HepG2 (cell line): ENCODE measurements around the gene BIN1. TPM values are rescaled to one million over a fixed set of nuclear protein-coding genes. Genes with fewer than 3 reads are reported as not detected.

Experiments
- CHCHD3 ChIP-seq: sonication (generic); formaldehyde crosslinking; IDR thresholded peaks from 2 replicates; pipeline ENCODE4 v1.8.0; 2022; ENCODE audit warnings: mild to moderate bottlenecking, missing genetic modification reagents, moderate library complexity
- KDM5B ChIP-seq: sonication (generic); formaldehyde crosslinking; IDR thresholded peaks from 2 replicates; pipeline ENCODE4 v1.4.0; 2020; ENCODE audit warnings: missing genetic modification reagents, mild to moderate bottlenecking, borderline replicate concordance
- SALL1 ChIP-seq: sonication (generic); formaldehyde crosslinking; IDR thresholded peaks from 2 replicates; pipeline ENCODE4 v1.8.0; 2022; ENCODE audit warnings: mild to moderate bottlenecking, missing genetic modification reagents
- ZNF225 ChIP-seq: sonication (generic); formaldehyde crosslinking; IDR thresholded peaks from 2 replicates; pipeline ENCODE4 v1.4.0; 2020; ENCODE audit warnings: mild to moderate bottlenecking, missing genetic modification reagents
- ZSCAN25 ChIP-seq: sonication (generic); formaldehyde crosslinking; IDR thresholded peaks from 2 replicates; pipeline ENCODE4 v1.8.0; 2022; ENCODE audit warnings: mild to moderate bottlenecking, missing genetic modification reagents
- polyA plus RNA-seq, 8 experiments: library from polyadenylated mRNA; depleted of rRNA in 3 of 8; stranded (reverse) in 7 of 8; unstranded in 1 of 8; fragments of >200 nt; fragmentation: Illumina TruSeq in 4 of 8; extraction: Trizol in 4 of 8; gene quantifications; 2 replicates each; pipeline versions ENCODE4 v1.2.1 to v1.2.3, GENCODE V29; 2011 to 2016; ENCODE audit warnings: low read depth in 4 of 8, missing spikeins in 1 of 8, mixed read lengths in 1 of 8; ENCODE audit not compliant: insufficient read depth in 1 of 8
- total RNA-seq, 5 experiments: library from RNA; depleted of rRNA; stranded (reverse); fragments of >200 nt; fragmentation: Illumina TruSeq; extraction: Trizol; gene quantifications; 2 replicates each; pipeline ENCODE4 v1.2.3, GENCODE V29; 2016; ENCODE audit warnings: low read depth in 1 of 5
- TF ChIP-seq, protein P1 (sequence below): sonication (generic); formaldehyde crosslinking; IDR thresholded peaks from one replicate; pipeline ENCODE4 v1.5.1; 2020; ENCODE audit warnings: mild to moderate bottlenecking, missing genetic modification reagents; ENCODE audit errors: not compliant biosample characterization
- TF ChIP-seq, protein P2 (sequence below): sonication (generic); formaldehyde crosslinking; IDR thresholded peaks from 2 replicates; pipeline ENCODE4 v1.5.0; 2020; ENCODE audit warnings: mild to moderate bottlenecking, missing genetic modification reagents
- TF ChIP-seq, protein P3 (sequence below), 2 experiments: sonication (generic) in 1 of 2; formaldehyde crosslinking in 1 of 2; IDR thresholded peaks; 2 replicates each; pipeline versions ENCODE4 v1.4.0 to v1.6.1; 2018 to 2020; ENCODE audit warnings: missing genetic modification reagents in 2 of 2, borderline replicate concordance in 1 of 2, low read depth in 1 of 2, mild to moderate bottlenecking in 1 of 2, missing biosample characterization in 1 of 2
- TF ChIP-seq, protein P4 (sequence below): sonication (generic); formaldehyde crosslinking; conservative IDR thresholded peaks from 2 replicates; pipeline ENCODE4 v1.4.0; 2020; ENCODE audit warnings: missing genetic modification reagents
- TF ChIP-seq, protein P5 (sequence below): sonication (generic); formaldehyde crosslinking; conservative IDR thresholded peaks from 2 replicates; pipeline ENCODE4 v1.4.0; 2020; ENCODE audit warnings: mild to moderate bottlenecking, missing genetic modification reagents, moderate library complexity

Gene BIN1
- total and polyA plus RNA-seq, 2 of the 13 experiments (the other 11 are each of a cell fraction or from before 2014, with no cell fraction given) = 0.93 to 1.2 TPM

DNA sequence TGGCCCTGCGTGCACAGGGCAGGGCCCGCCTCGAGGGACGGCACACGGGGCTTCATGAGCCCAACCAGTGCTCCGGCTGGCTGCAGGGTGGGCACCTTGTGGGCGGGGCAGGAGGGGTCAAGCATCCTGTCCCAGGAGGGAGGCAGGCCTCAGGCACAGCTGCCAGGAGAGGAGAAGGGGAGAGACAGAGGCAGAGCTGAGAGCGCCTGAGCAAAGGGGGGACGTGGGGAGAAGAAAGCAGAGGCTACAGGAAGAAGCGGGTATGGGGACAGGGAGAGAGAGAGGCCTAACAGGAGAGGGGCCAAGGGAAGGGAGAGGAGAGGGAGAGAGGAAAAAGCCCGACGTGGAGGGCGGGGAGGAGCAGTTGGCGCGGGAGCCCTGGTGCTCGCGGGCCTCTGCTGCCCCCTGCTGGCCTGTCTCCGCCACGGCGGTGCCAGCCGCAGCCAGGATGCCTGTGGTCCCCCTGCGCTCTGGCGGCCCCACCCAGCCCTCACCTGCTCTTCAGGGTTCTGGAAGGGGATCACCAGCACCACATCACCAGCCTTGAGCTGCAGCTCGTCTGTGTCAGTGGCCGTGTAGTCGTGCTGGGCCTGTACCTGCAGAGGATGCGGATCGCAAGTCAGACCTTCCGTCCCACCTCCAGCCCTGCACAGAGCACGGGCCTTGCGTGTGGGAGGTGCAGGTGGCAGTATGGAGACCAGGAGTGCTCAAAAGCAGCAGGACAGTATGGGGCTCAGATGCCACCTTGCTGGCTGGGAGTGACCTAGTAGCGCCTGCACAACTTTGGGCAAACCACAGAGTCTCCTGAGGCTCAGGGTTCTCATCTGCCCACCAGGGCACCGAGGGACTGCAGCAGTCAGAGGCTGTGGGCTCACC lies 56.8 kb downstream of the BIN1 start (continued):
- TF ChIP-seq, protein P1, sequence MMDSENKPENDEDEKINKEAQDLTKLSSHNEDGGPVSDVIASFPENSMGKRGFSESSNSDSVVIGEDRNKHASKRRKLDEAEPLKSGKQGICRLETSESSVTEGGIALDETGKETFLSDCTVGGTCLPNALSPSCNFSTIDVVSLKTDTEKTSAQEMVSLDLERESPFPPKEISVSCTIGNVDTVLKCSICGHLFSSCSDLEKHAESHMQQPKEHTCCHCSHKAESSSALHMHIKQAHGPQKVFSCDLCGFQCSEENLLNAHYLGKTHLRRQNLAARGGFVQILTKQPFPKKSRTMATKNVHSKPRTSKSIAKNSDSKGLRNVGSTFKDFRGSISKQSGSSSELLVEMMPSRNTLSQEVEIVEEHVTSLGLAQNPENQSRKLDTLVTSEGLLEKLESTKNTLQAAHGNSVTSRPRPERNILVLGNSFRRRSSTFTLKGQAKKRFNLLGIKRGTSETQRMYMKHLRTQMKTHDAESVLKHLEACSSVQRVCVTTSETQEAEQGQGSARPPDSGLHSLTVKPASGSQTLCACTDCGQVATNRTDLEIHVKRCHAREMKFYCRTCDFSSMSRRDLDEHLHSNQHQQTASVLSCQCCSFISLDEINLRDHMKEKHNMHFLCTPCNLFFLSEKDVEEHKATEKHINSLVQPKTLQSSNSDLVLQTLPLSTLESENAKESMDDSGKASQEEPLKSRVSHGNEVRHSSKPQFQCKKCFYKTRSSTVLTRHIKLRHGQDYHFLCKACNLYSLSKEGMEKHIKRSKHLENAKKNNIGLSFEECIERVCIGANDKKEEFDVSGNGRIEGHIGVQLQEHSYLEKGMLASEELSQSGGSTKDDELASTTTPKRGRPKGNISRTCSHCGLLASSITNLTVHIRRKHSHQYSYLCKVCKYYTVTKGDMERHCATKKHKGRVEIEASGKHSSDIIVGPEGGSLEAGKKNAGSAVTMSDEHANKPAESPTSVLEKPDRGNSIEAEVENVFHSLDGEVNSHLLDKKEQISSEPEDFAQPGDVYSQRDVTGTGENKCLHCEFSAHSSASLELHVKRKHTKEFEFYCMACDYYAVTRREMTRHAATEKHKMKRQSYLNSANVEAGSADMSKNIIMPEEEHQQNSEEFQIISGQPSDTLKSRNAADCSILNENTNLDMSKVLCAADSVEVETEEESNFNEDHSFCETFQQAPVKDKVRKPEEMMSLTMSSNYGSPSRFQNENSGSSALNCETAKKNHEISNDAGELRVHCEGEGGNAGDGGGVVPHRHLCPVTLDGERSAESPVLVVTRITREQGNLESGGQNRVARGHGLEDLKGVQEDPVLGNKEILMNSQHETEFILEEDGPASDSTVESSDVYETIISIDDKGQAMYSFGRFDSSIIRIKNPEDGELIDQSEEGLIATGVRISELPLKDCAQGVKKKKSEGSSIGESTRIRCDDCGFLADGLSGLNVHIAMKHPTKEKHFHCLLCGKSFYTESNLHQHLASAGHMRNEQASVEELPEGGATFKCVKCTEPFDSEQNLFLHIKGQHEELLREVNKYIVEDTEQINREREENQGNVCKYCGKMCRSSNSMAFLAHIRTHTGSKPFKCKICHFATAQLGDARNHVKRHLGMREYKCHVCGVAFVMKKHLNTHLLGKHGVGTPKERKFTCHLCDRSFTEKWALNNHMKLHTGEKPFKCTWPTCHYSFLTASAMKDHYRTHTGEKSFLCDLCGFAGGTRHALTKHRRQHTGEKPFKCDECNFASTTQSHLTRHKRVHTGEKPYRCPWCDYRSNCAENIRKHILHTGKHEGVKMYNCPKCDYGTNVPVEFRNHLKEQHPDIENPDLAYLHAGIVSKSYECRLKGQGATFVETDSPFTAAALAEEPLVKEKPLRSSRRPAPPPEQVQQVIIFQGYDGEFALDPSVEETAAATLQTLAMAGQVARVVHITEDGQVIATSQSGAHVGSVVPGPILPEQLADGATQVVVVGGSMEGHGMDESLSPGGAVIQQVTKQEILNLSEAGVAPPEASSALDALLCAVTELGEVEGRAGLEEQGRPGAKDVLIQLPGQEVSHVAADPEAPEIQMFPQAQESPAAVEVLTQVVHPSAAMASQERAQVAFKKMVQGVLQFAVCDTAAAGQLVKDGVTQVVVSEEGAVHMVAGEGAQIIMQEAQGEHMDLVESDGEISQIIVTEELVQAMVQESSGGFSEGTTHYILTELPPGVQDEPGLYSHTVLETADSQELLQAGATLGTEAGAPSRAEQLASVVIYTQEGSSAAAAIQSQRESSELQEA (CRISPR knock-in tag) = peak; percentile 66
- TF ChIP-seq CHCHD3 (CRISPR knock-in tag) (peak; percentile 51; the same call in 1 of the 2 replicates), SALL1 (CRISPR knock-in tag) (peak; percentile 70; the same call in 1 of the 2 replicates), KDM5B (0 out of 2 replicates have a peak, but pooled peaks have one; percentile 30), ZNF225 (no peak), ZSCAN25 (CRISPR knock-in tag) (peak; percentile 92)
- TF ChIP-seq, protein P2, sequence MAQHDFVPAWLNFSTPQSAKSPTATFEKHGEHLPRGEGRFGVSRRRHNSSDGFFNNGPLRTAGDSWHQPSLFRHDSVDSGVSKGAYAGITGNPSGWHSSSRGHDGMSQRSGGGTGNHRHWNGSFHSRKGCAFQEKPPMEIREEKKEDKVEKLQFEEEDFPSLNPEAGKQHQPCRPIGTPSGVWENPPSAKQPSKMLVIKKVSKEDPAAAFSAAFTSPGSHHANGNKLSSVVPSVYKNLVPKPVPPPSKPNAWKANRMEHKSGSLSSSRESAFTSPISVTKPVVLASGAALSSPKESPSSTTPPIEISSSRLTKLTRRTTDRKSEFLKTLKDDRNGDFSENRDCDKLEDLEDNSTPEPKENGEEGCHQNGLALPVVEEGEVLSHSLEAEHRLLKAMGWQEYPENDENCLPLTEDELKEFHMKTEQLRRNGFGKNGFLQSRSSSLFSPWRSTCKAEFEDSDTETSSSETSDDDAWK (CRISPR knock-in tag) = no peak
- TF ChIP-seq, protein P3, sequence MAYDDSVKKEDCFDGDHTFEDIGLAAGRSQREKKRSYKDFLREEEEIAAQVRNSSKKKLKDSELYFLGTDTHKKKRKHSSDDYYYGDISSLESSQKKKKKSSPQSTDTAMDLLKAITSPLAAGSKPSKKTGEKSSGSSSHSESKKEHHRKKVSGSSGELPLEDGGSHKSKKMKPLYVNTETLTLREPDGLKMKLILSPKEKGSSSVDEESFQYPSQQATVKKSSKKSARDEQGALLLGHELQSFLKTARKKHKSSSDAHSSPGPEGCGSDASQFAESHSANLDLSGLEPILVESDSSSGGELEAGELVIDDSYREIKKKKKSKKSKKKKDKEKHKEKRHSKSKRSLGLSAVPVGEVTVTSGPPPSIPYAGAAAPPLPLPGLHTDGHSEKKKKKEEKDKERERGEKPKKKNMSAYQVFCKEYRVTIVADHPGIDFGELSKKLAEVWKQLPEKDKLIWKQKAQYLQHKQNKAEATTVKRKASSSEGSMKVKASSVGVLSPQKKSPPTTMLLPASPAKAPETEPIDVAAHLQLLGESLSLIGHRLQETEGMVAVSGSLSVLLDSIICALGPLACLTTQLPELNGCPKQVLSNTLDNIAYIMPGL (CRISPR knock-in tag; IDR thresholded peaks at IDR 0.05; ENCODE audit: borderline replicate concordance in 1 of 2, low read depth in 1 of 2) = peak in 1 of 2 experiments; percentile 55; a peak in 1 of 4 replicates
- TF ChIP-seq, protein P4, sequence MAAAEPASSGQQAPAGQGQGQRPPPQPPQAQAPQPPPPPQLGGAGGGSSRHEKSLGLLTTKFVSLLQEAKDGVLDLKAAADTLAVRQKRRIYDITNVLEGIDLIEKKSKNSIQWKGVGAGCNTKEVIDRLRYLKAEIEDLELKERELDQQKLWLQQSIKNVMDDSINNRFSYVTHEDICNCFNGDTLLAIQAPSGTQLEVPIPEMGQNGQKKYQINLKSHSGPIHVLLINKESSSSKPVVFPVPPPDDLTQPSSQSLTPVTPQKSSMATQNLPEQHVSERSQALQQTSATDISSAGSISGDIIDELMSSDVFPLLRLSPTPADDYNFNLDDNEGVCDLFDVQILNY (CRISPR knock-in tag) = 0 out of 2 replicates have a peak, but pooled peaks have one; percentile 60
- TF ChIP-seq, protein P5, sequence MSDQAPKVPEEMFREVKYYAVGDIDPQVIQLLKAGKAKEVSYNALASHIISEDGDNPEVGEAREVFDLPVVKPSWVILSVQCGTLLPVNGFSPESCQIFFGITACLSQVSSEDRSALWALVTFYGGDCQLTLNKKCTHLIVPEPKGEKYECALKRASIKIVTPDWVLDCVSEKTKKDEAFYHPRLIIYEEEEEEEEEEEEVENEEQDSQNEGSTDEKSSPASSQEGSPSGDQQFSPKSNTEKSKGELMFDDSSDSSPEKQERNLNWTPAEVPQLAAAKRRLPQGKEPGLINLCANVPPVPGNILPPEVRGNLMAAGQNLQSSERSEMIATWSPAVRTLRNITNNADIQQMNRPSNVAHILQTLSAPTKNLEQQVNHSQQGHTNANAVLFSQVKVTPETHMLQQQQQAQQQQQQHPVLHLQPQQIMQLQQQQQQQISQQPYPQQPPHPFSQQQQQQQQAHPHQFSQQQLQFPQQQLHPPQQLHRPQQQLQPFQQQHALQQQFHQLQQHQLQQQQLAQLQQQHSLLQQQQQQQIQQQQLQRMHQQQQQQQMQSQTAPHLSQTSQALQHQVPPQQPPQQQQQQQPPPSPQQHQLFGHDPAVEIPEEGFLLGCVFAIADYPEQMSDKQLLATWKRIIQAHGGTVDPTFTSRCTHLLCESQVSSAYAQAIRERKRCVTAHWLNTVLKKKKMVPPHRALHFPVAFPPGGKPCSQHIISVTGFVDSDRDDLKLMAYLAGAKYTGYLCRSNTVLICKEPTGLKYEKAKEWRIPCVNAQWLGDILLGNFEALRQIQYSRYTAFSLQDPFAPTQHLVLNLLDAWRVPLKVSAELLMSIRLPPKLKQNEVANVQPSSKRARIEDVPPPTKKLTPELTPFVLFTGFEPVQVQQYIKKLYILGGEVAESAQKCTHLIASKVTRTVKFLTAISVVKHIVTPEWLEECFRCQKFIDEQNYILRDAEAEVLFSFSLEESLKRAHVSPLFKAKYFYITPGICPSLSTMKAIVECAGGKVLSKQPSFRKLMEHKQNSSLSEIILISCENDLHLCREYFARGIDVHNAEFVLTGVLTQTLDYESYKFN (CRISPR knock-in tag) = no peak
